ENCODE results near the gene GNAI1. TPM values are rescaled to one million over a fixed set of nuclear protein-coding genes. Genes with fewer than 3 reads are reported as not detected.

GNAI1 gene
- total RNA-seq, 2 donors from 2014 or later: 9.2 to 11.5 TPM

DNA sequence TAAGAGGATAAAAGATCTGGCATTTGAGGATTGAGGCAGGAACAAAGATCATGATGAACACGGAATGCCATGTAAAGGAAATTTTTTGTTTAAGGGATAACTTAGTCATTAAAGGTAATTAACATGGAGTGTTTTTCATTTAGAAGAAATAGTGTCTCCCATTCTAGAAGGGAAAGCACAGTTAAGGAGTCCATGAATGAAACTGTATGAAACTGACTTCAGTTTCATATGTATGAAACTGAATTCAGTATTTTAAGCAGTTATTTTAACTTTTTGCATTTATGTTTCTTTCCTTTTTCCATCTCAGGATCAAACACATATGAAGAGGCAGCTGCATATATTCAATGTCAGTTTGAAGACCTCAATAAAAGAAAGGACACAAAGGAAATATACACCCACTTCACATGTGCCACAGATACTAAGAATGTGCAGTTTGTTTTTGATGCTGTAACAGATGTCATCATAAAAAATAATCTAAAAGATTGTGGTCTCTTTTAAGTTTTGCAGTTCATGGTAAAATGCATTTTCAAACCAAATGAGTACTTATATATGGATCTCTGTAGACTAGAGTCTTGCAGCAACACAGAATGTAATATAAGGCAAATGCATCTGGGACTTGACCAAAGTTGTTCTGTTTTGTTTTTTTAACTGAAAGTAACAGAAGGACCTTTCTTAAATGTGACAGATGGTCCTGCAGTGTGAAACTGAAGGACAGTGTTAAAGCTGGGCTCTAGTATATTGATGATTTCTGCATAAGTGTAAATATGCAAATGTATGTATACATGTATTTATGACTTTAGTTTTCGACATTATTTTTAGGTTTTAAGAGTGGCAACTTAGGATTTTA is 82.6 kb downstream of the GNAI1 start:
- Histone ChIP-seq H3K27ac (no peak overlapping the region), H3K36me3 (no peaks in the 10 kb centered on the region), H3K4me1 (no peaks in the 10 kb centered on the region), H3K9me3 (no peaks in the 10 kb centered on the region), H3K27me3 (no peaks in the 10 kb centered on the region), H3K4me3 (no peak overlapping the region)
- DNase-seq (ENCODE audit: low spot score): no peak
- TF ChIP-seq, protein P1, sequence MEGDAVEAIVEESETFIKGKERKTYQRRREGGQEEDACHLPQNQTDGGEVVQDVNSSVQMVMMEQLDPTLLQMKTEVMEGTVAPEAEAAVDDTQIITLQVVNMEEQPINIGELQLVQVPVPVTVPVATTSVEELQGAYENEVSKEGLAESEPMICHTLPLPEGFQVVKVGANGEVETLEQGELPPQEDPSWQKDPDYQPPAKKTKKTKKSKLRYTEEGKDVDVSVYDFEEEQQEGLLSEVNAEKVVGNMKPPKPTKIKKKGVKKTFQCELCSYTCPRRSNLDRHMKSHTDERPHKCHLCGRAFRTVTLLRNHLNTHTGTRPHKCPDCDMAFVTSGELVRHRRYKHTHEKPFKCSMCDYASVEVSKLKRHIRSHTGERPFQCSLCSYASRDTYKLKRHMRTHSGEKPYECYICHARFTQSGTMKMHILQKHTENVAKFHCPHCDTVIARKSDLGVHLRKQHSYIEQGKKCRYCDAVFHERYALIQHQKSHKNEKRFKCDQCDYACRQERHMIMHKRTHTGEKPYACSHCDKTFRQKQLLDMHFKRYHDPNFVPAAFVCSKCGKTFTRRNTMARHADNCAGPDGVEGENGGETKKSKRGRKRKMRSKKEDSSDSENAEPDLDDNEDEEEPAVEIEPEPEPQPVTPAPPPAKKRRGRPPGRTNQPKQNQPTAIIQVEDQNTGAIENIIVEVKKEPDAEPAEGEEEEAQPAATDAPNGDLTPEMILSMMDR (IDR thresholded peaks at IDR 0.05): no peak

DNA sequence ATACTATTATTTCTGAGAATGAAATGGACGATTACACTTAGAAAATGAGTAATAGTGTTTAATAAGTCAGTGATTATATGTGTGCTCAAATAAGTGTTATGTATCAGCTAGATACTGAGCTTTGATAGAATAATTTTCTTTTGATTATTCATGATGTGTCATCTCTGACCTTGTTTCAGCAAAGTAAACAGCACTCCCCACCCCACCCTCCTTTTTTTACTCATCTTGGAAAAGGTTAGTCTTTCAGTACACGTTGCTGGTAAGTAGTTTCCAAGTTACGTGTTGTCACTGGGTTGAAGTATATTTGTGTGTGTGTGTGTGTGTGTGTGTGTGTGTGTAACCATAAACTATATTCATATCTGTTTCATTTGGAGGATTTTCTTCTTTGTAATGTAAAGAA is 84.1 kb downstream of the GNAI1 start:
- Histone ChIP-seq H3K9me3 (no peaks in the 10 kb centered on the region), H3K27me3 (no peaks in the 10 kb centered on the region), H3K27ac (no peak overlapping the region), H3K4me1 (no peaks in the 10 kb centered on the region), H3K4me3 (no peak overlapping the region), H3K36me3 (no peaks in the 10 kb centered on the region)
- DNase-seq (ENCODE audit: low spot score): no peak
- TF ChIP-seq, protein P1 (IDR thresholded peaks at IDR 0.05): no peak

DNA sequence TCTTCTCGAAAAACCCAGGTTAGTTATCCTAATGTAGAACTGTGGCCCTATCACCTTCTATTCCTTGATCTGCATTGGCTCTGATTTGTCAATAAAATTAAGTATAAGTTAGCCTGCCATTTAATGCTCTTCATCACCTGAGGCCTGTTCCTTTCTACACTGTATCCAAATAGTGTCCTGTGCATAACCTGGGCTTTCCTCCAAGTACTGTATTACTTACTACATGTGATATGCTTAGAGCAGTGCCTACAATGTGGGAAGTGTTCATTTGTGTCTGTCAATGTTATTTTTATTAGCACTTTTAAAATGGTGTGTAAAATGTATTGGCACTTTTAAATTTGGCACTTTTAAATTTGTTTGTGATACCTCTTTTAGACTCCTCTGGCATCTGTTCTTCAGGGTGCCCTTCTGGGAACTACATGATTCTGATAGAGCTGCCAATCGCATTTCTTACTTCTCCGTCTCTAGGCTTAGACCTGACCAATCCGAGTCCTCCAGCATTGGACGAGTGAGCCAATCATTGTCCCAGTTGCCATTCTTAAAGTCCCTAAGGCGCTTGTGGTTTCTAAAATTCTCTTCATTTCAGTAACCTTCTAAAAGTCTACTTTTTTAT is 85.5 kb downstream of the GNAI1 start:
- Histone ChIP-seq H3K4me1 (no peaks in the 10 kb centered on the region), H3K27me3 (no peaks in the 10 kb centered on the region), H3K27ac (no peak overlapping the region), H3K4me3 (no peak overlapping the region), H3K9me3 (no peaks in the 10 kb centered on the region), H3K36me3 (no peaks in the 10 kb centered on the region)
- TF ChIP-seq, protein P1 (IDR thresholded peaks at IDR 0.05): no peak
- no peak for DNase-seq (ENCODE audit: low spot score)

DNA sequence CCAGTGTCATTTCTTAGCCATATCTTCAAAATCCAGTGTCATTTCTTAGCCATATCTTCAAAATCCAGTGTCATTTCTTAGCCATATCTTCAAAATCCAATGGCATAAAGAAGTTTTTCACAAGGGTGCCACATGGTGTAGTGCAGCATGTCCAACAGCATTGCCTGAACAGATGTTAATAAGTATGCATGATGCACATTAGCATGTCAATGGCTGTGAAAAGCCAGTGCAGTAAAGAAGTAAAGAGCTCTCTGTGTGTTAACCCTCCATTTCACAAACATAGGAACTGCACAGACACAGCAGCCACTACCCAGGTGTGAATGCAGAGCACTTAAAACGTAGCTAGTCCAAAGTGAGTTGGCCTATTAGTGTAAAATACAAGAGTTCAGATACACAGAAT is 89.8 kb downstream of the GNAI1 start:
- no peak for DNase-seq (ENCODE audit: low spot score)
- no peaks in the 10 kb centered on the region for H3K9me3 ChIP-seq
- no peaks in the 10 kb centered on the region for H3K36me3 ChIP-seq
- no peak overlapping the region for H3K4me3 ChIP-seq
- no peaks in the 10 kb centered on the region for H3K4me1 ChIP-seq
- TF ChIP-seq, protein P1 (IDR thresholded peaks at IDR 0.05): no peak
- H3K27ac ChIP-seq: no peak overlapping the region
- no peaks in the 10 kb centered on the region for H3K27me3 ChIP-seq

DNA sequence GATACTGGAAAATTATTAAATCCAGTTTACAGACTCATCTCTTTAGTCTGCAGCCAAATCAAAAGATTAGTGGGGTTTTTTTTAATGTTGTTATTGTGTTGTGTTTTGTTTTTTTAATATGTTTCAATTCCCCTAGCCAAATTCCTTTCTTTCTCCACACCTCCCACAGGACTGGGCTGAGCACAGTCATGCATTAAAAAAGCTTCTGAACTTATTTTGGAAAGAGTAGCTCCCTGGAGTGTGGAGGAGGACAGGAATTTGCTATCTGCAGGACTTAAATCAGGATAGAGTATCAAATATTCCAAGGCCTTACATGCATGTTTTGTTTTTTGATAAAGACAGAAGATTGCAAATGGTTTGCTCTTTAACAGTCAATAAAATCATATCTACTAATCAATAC is 90.7 kb downstream of the GNAI1 start:
- H3K27me3 ChIP-seq: no peaks in the 10 kb centered on the region
- no peaks in the 10 kb centered on the region for H3K36me3 ChIP-seq
- H3K9me3 ChIP-seq: no peaks in the 10 kb centered on the region
- H3K4me1 ChIP-seq: no peaks in the 10 kb centered on the region
- TF ChIP-seq, protein P1 (IDR thresholded peaks at IDR 0.05): no peak
- H3K27ac ChIP-seq: no peak overlapping the region
- H3K4me3 ChIP-seq: no peak overlapping the region
- no peak for DNase-seq (ENCODE audit: low spot score)

All from right atrium auricular region (tissue), 2 donors.